Globus pallidus (tissue), 1 donor: ENCODE results near the gene FCHSD2.

Experiments used
- DNase-seq: peaks from one replicate; pipeline ENCODE4 v3.0.0-alpha.2; 2015; ENCODE audit warnings: low spot score

Gene FCHSD2

DNA sequence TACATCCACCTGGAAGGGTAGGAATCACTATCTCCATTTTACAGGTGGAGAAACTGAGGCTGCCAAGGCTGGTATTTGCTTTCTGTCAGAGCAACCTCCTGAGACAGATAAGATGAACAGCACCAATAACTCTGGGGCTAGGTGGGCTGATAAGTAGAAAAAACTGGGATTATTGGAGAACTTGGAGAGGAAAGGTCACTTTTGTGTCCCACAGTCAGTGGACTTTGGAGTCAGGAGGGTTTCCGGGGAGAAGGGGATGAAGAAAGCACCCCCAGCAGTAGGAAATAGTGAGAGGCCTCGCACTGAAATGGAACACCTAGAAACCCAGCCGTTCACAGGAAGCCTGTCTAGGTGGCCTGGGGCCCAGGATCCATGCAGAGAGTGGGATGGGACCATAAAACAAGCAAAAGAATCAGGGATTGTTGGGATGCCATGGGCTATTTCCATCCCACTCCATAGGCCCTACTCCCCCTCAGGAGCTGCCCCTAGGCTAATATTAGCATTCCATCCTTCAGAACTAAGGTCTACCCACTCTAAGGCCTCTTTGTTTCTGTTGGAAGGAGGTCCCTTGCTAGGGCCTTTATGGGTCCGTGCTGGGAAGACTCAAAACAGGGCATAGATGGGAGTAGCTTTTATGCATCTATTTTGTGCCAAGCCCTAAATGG is 31.0 kb upstream of the FCHSD2 start:
- no peak for DNase-seq

DNA sequence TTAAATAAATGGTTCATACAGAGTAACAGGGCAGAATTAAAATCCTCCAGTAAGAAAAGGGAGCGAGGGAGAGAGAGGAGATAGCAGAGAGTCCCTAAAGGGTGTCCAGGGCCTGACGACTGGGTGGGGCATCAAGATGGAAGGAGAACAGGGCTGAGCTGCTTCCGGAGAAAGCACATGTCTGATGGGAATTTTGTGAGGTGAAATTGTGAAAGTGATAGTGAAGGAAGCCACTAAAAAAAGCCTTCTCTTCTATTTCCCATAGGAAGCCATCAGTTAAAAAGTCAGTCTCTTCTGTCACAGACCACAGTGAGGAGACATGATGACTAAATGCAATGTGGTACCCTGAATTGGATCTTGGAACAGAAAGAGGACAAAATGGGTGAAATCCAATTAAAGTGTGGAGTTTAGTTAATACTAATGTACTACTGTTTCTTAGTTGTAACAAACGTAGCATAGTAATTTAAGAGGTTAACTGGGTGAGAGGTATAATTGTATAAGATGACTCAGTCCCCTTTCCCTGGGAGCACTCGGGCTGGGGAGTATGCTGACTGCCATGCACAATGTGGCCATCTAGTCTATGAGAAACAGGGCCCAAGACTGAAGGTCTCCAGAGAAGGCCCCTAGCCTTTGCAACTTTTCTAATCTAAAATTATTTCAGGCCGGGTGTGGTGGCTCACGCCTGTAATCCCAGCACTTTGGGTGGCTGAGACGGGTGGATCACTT is 29.5 kb upstream of the FCHSD2 start:
- no peak for DNase-seq

DNA sequence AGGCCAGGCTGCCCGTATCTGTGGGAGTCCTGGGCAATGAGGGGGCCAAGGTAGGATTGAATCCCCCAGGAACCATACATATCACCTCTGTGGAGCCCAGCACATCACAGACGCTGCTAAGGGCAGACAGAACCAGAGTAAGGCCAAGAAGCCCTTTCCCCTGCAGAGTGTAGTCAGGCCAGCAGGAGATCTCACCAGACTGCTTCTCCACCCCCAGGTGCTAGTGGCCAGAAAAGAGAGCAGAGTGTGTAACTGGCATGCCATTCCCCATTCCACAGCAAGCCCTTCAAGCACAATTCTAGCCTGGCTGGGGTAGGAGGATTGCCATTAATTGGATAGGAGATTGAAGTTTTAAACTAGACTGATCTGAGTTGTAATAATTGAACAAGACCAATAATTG is 28.0 kb upstream of the FCHSD2 start:
- no peak for DNase-seq

DNA sequence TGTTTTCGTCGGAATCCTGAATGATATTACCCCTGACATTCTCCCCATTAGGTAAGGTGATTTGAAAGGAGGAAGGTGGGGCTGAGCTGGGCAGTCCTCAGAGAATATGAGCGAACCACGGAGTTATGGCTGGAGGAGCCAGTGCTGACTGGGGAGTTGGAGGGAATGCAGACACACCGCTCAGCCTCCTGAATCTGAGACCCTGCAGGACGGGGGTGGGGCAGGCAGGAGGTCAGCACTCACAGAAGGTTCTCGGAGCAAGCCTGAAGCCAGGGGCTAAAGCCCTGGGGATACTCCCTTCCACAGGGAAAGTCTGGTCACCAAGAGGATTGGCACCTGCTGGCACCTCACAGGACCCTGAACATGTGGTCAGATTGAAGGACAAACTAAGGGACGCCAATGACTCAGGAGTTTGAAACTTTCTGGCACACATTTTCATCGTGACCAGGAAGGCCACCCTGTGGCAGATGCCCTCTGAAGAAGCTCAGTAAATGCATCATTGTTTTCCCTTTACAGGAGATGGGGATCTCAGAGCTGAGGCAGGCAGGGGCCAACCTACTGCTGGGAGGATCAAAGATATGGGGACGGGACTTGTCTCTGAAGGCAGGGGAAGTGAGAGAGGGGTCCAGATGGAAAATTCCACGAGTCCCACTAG is 26.9 kb upstream of the FCHSD2 start:
- no peak for DNase-seq

DNA sequence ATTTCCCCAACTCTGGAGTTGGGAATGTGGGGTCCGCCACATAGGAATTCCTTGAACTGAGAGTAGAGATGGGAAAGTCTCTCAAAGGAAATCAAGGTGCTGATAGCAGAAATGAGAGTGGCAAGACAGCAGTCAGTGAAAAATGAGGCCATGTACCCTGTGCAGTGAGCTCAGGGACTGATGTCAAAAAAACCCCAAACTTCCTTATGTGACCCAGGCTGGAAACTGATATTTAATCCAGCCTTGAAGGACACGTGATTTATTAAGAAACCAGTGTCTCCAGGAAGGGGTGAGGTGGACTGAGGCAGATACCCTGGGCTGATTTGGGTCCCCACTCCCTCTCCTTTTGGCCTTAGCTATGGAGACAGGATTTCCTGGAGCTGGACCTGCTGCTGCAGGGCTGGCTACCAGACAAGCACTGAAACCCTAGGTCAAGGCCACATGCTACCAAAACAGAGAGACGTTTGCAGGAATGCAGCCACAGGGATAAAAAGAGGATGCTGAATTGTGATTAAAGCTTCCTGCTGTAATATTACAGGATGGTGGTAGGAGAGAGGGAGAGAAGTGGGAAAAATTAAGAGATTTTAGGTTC is 25.3 kb upstream of the FCHSD2 start:
- no peak for DNase-seq

DNA sequence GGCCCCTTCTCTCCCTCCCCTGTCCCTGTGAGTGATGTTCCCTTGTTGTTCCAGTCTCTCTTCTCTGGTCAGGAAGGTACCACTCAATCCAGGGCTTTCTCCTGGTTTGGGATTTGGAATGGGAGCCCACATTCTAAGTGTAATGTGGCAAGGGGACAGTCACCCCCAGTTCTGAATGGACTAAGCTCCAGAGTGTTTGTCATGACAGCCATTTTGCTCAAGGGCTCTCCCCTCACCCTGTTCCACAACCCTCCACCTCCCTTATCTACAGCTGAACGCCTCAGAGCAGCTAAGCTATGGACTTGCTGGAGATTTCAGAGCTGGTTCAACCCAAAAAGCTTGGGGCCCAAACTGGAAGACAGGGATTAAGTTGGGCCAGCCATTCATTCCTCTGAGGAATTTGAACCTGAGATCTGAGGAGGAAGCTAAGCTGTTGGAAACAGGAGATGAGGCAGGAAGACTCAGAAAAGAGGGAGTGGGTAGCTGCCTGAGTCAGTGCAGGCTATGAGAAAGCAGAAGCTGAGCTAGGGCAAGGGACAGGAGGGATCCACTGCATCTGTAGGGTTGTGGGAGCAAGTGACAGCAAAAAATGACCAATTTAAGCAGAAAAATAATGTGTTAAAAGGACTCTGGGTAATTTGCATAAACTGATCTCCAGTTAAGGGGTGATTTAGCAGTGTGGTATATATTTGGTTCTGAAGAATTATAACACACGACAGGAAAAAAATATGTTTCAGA is 22.9 kb upstream of the FCHSD2 start:
- DNase-seq, result no peak

DNA sequence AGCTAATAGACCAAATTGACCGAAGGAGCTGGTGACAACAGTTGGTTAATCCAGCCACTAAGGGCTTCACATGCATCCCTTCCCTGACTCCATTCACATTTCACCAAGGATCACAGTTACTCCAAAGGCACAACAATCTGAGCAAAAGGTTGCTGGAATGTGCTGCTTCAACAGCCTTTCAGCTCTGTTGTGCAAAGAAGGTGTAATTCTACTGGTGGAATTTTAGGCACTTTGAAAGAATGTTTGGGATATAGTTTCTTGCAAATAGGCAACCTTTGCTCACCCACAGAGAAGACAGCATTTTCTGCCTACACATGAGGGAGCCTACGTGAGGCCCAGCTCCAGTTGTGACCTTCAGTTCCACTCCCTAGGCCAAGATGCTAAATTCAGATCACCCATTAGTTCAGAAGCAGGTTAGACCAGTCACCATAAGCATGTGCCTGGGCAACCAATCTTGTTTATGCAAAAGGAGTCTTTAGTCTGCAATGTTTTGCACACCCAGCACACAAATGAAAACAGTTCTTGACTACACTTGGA is 21.6 kb upstream of the FCHSD2 start:
- no peak for DNase-seq

DNA sequence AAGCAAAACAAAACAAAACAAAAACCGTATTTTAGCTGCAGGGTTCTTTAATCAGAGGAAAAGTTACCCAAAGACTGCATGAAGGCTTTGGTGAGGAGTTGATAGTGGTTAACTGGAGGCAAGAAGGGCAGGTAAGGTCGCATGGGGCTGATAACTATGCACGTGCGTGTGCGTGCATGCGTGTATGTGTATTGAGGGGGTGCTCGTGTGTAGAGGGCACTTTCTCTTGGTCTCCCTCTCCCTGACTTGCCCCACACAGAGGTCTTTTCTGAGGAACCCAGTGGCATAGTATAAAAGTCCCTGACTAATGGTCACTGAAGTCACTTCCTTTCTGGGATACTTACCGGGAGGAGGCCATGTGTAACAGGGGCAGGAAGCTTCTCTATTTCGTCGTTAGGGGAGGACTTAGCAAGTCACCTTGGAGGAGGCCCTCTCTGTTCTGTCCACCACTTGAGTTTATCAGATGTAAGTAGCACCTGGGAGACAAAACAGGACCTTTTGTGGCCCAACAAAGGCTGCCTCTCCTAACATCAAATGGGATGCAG is 20.1 kb upstream of the FCHSD2 start:
- no peak for DNase-seq

DNA sequence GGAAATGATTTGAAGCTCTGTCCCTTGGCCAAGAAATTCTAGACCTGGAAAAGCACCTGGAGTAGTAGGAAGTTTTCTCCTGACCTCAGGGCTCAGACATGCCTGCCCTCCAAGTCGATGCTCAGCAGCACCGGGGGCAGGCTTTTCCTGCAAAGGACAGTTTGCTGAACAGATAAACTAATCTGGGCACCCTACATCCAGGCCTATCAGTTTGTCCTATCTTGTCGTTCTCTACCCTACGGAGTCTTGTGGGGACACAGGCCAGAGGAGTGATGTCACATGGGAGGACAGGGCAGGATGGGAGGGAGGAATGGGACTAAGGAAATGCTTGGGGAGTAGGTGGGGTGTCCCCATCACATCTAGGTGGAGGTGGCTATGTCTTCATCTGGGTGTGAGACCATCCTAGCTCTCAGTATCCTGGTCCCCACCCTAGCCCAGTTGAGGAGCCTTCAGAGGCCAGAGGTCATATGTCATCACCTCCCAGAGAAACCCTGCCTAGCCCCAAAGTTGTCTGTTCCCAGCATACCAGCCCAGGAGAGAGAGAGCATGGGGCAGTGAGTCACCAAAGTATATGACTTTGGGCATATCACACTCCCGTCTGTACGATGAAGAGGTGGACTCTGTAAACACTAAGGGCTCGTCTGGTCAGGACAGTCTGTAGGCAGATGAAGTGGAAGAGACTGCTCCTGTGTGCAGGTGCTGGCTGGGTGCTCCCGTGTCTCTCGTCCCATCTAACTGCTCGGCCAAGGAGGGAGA is 18.1 kb upstream of the FCHSD2 start:
- DNase-seq, result no peak

DNA sequence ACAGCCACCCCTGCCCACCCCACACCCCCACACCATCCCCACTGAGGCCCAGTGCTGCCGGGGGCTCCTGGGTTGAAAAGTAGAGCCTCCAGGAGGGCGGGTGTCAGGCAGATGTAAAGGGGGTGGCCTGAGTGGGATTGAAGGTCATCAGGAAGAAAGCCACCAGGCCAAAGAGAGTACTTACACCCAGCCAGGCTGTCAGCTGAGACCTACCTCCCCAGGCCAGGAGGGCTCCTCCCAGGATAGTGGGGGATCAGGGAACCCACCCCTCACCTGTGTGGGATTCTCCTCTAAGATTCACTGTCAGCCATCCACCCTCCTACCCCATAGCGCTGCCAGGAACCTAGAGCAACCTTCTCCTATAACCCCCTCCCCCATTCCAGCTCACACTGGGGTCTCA is 17.2 kb upstream of the FCHSD2 start:
- no peak for DNase-seq

DNA sequence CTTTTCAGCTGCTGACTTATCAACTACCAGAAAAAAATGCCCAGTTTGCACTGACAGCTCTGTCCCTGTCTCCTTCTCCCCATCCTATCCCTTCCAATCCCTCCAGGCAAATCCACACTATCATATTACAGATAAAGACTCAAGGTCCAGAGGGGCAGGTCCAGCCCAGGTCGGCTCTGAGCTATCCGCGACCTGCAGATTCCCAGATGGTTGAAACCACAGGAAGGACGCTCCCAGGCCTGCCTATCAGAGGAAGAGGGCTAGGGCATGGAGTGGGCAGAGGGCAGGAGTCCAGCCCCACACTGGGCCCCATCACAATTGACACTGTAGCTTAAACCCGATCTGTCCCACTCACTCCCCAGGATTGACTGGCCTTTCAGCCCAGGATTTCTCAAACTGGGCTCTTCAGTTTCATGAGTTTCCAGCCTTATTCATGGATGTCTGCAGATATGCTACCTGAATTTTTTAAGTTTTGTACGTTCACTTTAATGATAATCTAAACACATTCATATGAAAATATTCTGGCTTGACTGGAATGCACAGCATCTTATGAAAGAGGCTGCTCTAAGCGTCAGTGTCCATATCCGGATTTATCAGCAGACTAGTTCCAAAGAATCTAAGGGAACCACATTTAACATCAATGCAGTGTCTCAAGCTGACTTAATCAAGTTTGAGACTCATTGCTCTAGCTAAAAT is 16.4 kb upstream of the FCHSD2 start:
- DNase-seq, result no peak

DNA sequence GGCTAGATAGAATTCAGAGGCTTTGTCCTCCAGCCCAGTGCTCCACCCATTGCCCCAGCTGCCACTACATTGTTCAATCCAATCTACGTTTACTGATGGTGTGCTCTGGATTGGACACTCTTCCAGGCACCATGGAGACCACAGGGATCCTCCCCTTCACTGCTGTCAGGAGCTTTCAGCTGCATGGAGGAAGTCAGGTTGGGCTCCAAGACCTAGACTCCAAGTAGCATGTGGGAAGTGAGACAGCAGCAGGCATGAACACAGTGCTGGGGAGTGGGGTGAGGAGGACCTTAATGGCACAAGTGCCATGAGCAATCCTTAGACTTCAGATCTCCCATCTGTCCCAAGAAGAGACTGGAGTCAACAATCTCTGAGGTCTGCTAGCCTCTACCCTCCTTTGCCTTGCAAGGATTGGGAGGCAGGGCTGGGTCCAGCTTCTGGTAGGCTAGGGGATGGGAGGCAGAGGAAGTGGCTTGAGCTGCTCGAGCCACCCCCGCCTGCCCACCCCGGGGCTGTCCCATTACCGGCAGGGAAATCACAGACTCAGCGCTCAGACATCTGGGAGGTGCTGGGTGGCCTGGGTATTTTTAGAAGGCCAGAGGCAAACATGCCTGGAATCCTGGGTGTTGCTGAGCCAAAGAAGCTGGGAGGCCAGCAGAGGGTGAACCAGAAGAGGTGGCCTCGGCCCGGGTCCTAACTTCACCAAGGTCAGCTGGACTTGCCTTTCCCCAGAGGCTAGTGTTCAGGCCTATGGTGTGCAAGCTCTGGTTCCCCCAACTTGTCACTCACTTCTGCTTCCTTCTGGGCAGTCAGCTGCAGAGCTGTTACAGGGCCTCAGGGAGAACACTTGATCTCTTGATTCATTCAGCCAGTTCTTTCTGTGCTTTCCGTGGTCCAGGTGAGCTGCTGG is 15.2 kb upstream of the FCHSD2 start:
- DNase-seq, result no peak

DNA sequence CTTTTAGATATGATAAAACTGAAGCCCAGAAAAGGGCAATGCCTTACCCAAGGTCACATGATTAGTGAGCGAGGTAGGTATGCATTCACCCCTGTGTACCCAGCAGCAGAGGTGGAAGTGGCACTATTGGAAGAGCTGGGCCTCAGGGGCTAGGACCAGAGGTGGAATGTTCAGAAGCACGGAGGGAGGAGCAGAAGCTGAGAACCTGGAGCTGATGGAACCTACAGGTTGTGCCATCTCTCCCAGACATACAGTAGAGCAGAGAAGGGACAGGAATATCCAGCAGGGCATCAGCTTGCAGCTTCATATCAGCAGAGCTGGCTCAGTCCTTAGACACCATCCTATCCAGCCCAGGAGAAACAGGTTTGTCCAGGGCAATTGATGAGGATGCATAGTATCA is 14.6 kb upstream of the FCHSD2 start:
- no peak for DNase-seq

DNA sequence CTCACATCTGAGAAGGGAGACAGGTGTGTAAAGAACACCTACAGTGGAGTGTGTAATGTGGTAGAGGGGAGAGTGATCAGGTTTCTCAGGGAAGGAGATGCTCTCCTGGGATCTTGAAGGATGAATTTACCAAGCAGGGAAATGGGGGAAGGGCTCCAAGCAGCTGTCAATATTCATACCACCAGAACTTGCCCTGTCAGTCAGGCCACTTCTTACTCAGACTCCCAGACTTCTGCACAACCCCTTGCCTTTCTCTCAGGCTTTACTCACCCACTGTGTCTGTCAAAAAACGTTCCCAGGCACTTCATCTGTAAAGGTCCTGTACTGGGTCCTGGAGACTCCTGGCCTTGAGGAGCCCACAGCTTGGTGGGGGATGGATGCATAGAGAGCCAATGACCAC is 14.0 kb upstream of the FCHSD2 start:
- no peak for DNase-seq

DNA sequence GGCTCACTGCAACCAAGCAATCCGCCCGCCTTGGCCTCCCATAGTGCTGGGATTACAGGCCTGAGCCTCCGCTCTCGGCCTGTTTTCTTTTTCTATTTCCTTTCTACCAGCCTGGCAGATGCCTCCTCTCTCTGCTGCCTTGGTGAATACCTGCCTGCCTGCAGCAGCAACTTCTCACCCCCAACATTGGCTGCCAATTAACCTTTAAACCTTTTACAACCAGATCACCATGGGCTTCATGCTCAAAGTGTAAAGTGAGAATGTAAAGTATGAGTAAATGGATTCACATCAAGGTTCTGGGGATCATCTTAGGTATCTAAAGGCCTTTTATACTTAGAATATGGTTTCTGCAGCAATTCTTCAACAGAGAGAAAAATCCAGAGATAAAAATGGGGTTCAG is 13.0 kb upstream of the FCHSD2 start:
- no peak for DNase-seq

DNA sequence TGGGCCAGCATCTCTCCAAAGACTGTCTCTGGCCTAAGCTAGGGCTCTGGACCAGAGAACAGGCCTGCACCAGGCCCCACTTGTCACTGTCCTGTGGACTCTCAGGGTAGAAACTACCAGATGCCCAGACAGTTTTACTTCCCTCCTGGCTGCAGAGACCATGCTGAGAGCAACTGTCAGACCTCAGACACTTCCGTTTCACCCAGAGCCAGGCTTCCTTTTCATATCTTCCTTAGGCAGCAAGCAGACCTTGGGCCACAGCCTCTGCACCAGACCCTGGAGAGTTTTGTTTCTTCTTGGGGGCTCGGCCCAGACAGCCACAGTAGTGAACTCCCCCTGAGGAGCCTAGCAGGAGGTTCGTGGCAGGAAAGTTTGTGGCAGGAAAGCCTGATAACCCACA is 12.1 kb upstream of the FCHSD2 start:
- peak; percentile 64 for DNase-seq

DNA sequence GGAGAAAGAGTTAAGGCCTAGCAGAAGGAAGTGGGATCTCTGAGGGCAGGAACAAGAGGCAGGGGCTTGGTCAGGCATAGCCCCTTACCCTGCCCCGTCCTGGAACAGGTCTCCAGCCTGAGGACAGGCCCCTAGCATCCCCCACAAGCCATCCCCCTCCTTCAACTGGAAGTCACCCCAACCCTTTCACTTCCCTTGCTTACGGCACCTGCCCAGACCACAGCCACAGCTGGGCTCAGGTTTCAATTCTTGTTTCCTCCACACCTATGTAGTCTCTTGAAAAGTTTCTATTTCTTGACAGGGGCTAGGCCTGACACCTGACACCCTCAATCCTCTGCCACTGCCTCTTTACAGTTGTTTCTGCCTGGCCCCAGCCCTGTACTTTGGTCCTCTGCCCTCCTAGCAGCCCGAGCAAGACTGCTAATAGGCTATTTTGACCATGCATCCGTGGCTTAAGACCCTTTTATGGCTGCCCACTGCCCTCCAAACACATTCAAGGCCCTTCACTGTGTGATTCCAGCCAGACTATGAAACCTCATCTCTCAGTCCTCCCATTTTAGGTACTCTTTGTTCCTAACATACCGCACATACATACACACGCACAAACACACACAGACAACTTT is 10.9 kb upstream of the FCHSD2 start:
- DNase-seq, result no peak

DNA sequence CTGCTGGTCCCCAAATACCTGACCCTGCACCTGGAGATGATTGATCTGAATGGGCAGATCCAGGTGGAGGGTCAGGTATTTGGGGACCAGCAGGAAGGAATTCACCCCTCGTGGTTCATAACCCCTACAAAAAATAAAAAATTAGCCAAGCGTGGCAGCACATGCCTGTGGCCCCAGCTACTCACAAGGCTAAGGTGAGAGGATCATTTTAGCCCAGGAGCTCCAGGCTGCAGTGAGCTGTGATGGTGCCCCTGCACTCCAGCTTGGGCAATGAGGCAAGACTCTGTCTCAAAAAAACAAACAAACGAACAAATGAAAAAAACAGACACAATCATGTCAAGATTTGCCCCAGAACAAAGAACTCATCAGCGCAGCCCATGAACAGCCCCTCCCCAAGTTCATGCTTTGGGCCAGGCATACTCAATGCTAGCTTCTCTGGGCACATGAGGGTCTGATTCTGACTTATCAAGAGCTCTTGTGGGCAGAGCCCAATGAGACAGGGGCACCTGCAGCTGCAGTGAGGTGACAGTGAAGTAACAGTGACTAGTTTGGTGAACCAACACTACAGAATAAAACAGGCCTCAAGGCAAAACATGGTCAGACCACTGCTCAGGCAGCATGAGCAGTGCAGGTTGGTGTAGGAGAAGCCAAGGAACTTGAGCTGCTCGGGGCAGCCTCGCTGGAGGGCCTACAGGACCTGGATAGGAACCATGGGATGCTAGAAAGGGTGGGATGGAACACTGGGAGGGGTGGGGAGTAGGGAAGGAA is 10.2 kb upstream of the FCHSD2 start:
- no peak for DNase-seq
